HG02678 (cell line): Measurements from ENCODE around the gene SEC14L5.

ENCODE experiments used
- ATAC-seq: cut with Tn5 transposase; IDR thresholded peaks from one replicate; pipeline ENCODE4 v1.9.1; 2021; ENCODE audit warnings: mild to moderate bottlenecking, moderate library complexity; ENCODE audit not compliant: unreplicated experiment

Gene SEC14L5

GRCh38 chr16:4981473-4981872 lies 23.3 kb downstream of the SEC14L5 start:
- ATAC-seq, result no peak

GRCh38 chr16:4982056-4982867 lies 24.1 kb downstream of the SEC14L5 start:
- no peak for ATAC-seq

GRCh38 chr16:4984174-4984990 lies 26.3 kb downstream of the SEC14L5 start:
- no peak for ATAC-seq

GRCh38 chr16:4987250-4987579 lies 29.1 kb downstream of the SEC14L5 start:
- no peak for ATAC-seq

- no peak for ATAC-seq
Observed at GRCh38 chr16:4987580-4988374, 29.6 kb downstream of the SEC14L5 start.

GRCh38 chr16:4988647-4989046 lies 30.5 kb downstream of the SEC14L5 start:
- no peak for ATAC-seq

GRCh38 chr16:4989391-4990006 lies 31.4 kb downstream of the SEC14L5 start:
- no peak for ATAC-seq

- ATAC-seq, result no peak
Observed at GRCh38 chr16:4990415-4990814, 32.3 kb downstream of the SEC14L5 start.

GRCh38 chr16:4991754-4992153 lies 33.6 kb downstream of the SEC14L5 start:
- ATAC-seq, result no peak

GRCh38 chr16:4994719-4995434 lies 36.7 kb downstream of the SEC14L5 start:
- no peak for ATAC-seq

GRCh38 chr16:5000573-5001001 lies 42.5 kb downstream of the SEC14L5 start:
- no peak for ATAC-seq

- ATAC-seq, result no peak
Observed at GRCh38 chr16:5001571-5001970, 43.4 kb downstream of the SEC14L5 start.

- ATAC-seq, result no peak
Observed at GRCh38 chr16:5001986-5002385, 43.9 kb downstream of the SEC14L5 start.

GRCh38 chr16:5002699-5003143 lies 44.6 kb downstream of the SEC14L5 start:
- ATAC-seq, result no peak

- no peak for ATAC-seq
Observed at GRCh38 chr16:5003211-5003610, 45.1 kb downstream of the SEC14L5 start.

GRCh38 chr16:5003828-5004227 lies 45.7 kb downstream of the SEC14L5 start:
- ATAC-seq, result no peak

GRCh38 chr16:5004311-5004710 lies 46.2 kb downstream of the SEC14L5 start:
- ATAC-seq, result no peak

GRCh38 chr16:5005916-5006315 lies 47.8 kb downstream of the SEC14L5 start:
- no peak for ATAC-seq

GRCh38 chr16:5006348-5007193 lies 48.4 kb downstream of the SEC14L5 start:
- ATAC-seq, result no peak
